ENCODE data around the gene HAX1. TPM values are rescaled to one million over a fixed set of nuclear protein-coding genes. Genes with fewer than 3 reads are reported as not detected.
A peak's percentile ranks its signal among the peaks of the same experiment; 100 is the strongest.

The HAX1 gene
- total and polyA plus RNA-seq, 3 experiments from 2014 or later: 145 to 153 (median 149) TPM

DNA sequence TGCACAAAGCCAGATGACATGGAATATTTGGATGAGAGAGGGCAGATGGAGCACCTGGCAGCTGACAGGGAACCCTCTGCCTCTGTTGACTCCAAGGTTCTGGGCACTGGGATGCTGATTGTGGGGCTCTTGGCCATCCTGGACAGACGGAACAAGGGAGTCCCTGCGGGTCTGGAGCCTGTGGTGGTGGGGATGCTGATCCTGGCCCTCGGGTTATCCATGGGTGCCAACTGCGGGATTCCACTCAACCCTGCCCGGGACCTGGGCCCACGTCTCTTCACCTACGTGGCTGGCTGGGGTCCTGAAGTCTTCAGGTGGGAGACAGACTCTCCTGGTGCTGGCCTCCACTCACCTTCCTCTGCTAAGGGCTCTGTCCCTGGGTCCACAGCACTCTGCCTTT lies 51.1 kb downstream of the HAX1 start:
- H3K4me1 Mint-ChIP-seq: peaks cover 27 to 40% (median 33%) of the 10 kb centered on the region in 3 donors
- CTCF ChIA-PET: interaction anchor here (1.1 to 18.8 kb wide), 7 partner anchors 8 to 104 kb away, joined by 3 to 591 read pairs (median 6); no protein-coding TSS in a partner anchor

GRCh38 chr1:154324241-154324640 lies 51.8 kb downstream of the HAX1 start:
- peaks cover 3 to 13% of the 10 kb centered on the region in 2 donors for H3K27me3 Mint-ChIP-seq
- peak overlapping the region; percentile 95 to 98 (median 95) for H3K4me3 Mint-ChIP-seq
- H3K4me1 ChIP-seq (ENCODE audit: insufficient read depth, low read length): peaks cover 32% of the 10 kb centered on the region
- H3K27ac ChIP-seq (ENCODE audit: low read depth, low read length): peak overlapping the region; percentile 69
- peak overlapping the region; percentile 93 for H3K4me3 ChIP-seq (ENCODE audit: low read length)
- H3K4me1 Mint-ChIP-seq: peaks cover 30 to 45% (median 36%) of the 10 kb centered on the region in 3 donors
- DNase-seq: no peak
- no peaks in the 10 kb centered on the region for H3K36me3 ChIP-seq (ENCODE audit: insufficient read depth, low read length)
- H3K9me3 ChIP-seq (ENCODE audit: low read length): no peaks in the 10 kb centered on the region
- peak overlapping the region; percentile 40 to 98 (median 82) for H3K27ac Mint-ChIP-seq
- peaks cover 0 to 10% (median 1%) of the 10 kb centered on the region in 3 donors for H3K36me3 Mint-ChIP-seq
- no peaks in the 10 kb centered on the region for H3K9me3 Mint-ChIP-seq
- ChIA-PET POLR2A (interaction anchor here (1.8 to 6.4 kb wide), 2 partner anchors 12 to 19 kb away, joined by 7 to 56 read pairs; no protein-coding TSS in a partner anchor), CTCF (interaction anchor here (1.1 to 18.8 kb wide), 8 partner anchors 9 to 105 kb away, joined by 3 to 591 read pairs (median 6); no protein-coding TSS in a partner anchor)
- no peaks in the 10 kb centered on the region for H3K27me3 ChIP-seq (ENCODE audit: insufficient read depth, low read length, poor library complexity, severe bottlenecking)

More for the DNA sequence above, 51.1 kb downstream of the HAX1 start:
- Mint-ChIP-seq H3K9me3 (no peaks in the 10 kb centered on the region), H3K36me3 (peaks cover 0 to 10% (median 1%) of the 10 kb centered on the region in 3 donors), H3K27me3 (peaks cover 4 to 13% of the 10 kb centered on the region in 2 donors), H3K27ac (peak overlapping the region in 3 of 8 donors; percentile 75 to 94 (median 76)), H3K4me3 (peak overlapping the region in 2 of 7 donors; percentile 51 to 98)
- POLR2A ChIA-PET: interaction anchor here (1.8 kb wide), 1 partner anchor 20 kb away, joined by 7 read pairs; no protein-coding TSS in a partner anchor
- Histone ChIP-seq H3K27me3 (ENCODE audit: insufficient read depth, low read length, poor library complexity, severe bottlenecking) (no peaks in the 10 kb centered on the region), H3K9me3 (ENCODE audit: low read length) (no peaks in the 10 kb centered on the region), H3K4me3 (ENCODE audit: low read length) (no peak overlapping the region), H3K27ac (ENCODE audit: low read depth, low read length) (no peak overlapping the region), H3K4me1 (ENCODE audit: insufficient read depth, low read length) (peaks cover 28% of the 10 kb centered on the region), H3K36me3 (ENCODE audit: insufficient read depth, low read length) (no peaks in the 10 kb centered on the region)
- no peak for DNase-seq

GRCh38 chr1:154324669-154325582 lies 52.5 kb downstream of the HAX1 start, which contains the start of gene ATP8B2:
TSS of gene ATP8B2 (plus strand) at chr1:154325525. CDS start at chr1:154328142, 2,617 bp downstream.
- Mint-ChIP-seq H3K27ac (peak within 1 kb of the TSS; percentile 76 to 98 (median 95)), H3K27me3 (peaks cover 2 to 9% of the 10 kb centered on the region in 2 donors), H3K4me3 (peak within 1 kb of the TSS; percentile 96 to 98 (median 98)), H3K36me3 (peaks cover 0 to 13% (median 1%) of the 10 kb centered on the region in 3 donors), H3K4me1 (peaks cover 37 to 51% (median 43%) of the 10 kb centered on the region in 3 donors), H3K9me3 (no peaks in the 10 kb centered on the region)
- POLR2A ChIA-PET: interaction anchor here (1.0 to 6.4 kb wide), 3 partner anchors 11 to 18 kb away, joined by 3 to 56 read pairs (median 7); no protein-coding TSS in a partner anchor
- DNase-seq: peak; percentile 71 to 87 (median 78)
- H3K36me3 ChIP-seq (ENCODE audit: insufficient read depth, low read length): peaks cover 2% of the 10 kb centered on the region
- CTCF ChIA-PET: interaction anchor here (0.7 to 18.8 kb wide), 9 partner anchors 10 to 81 kb away, joined by 3 to 591 read pairs (median 5); no protein-coding TSS in a partner anchor
- peak within 1 kb of the TSS; percentile 83 for H3K27ac ChIP-seq (ENCODE audit: low read depth, low read length)
- H3K27me3 ChIP-seq (ENCODE audit: insufficient read depth, low read length, poor library complexity, severe bottlenecking): no peaks in the 10 kb centered on the region
- peaks cover 39% of the 10 kb centered on the region for H3K4me1 ChIP-seq (ENCODE audit: insufficient read depth, low read length)
- no peaks in the 10 kb centered on the region for H3K9me3 ChIP-seq (ENCODE audit: low read length)
- H3K4me3 ChIP-seq (ENCODE audit: low read length): peak within 1 kb of the TSS; percentile 93

Other genes with a start within 250 kb of the HAX1 start
- under 1 TPM in 1 of 2 experiments, not detected in 1; 0.09 TPM for gene NUP210L, start 117.6 kb upstream of the HAX1 start, total RNA-seq
- gene NUP210L, start 117.6 kb upstream of the HAX1 start, polyA plus RNA-seq: 0.06 TPM
- gene TPM3, start 80.5 kb upstream of the HAX1 start, total RNA-seq: 100 to 1,000 TPM; 802 to 863 TPM
- gene TPM3, start 80.5 kb upstream of the HAX1 start, polyA plus RNA-seq: 948 TPM
- not detected for gene CFAP141, start 66.3 kb upstream of the HAX1 start, total RNA-seq
- gene CFAP141, start 66.3 kb upstream of the HAX1 start, polyA plus RNA-seq: not detected
- 100 to 1,000 TPM; 258 to 277 TPM for gene UBAP2L, start 51.7 kb upstream of the HAX1 start, total RNA-seq
- gene UBAP2L, start 51.7 kb upstream of the HAX1 start, polyA plus RNA-seq: 63.0 TPM
- not detected for gene AQP10, start 48.5 kb downstream of the HAX1 start, total RNA-seq
- gene AQP10, start 48.5 kb downstream of the HAX1 start, polyA plus RNA-seq: not detected
- gene ATP8B2, start 52.9 kb downstream of the HAX1 start, total RNA-seq: 10 to 100 TPM; 71.7 to 72.8 TPM
- gene ATP8B2, start 52.9 kb downstream of the HAX1 start, polyA plus RNA-seq: 69.9 TPM
- gene IL6R, start 132.7 kb downstream of the HAX1 start, total RNA-seq: 1 to 10 TPM; 2.8 to 3.8 TPM
- gene IL6R, start 132.7 kb downstream of the HAX1 start, polyA plus RNA-seq: 12.8 TPM
- gene TDRD10, start 229.6 kb downstream of the HAX1 start, total RNA-seq: not detected
- gene TDRD10, start 229.6 kb downstream of the HAX1 start, polyA plus RNA-seq: not detected
- not detected for gene SHE, start 229.8 kb downstream of the HAX1 start, total RNA-seq
- gene SHE, start 229.8 kb downstream of the HAX1 start, polyA plus RNA-seq: not detected

All from CD8-positive, alpha-beta memory T cell (primary cell).